H7 (cell line): ENCODE results near the gene CADM2. TPM values are rescaled to one million over a fixed set of nuclear protein-coding genes. Genes with fewer than 3 reads are reported as not detected.
A peak's percentile ranks its signal among the peaks of the same experiment; 100 is the strongest.

Experiments
- DNase-seq: peaks from one replicate; pipeline ENCODE4 v3.0.0; 2012
- H3K27me3 ChIP-seq: 2 replicates; pipeline ENCODE4 v1.6.0; 2011; ENCODE audit warnings: mild to moderate bottlenecking, low read length; ENCODE audit not compliant: control insufficient read depth, insufficient read depth
- H3K36me3 ChIP-seq: replicated peaks from 2 replicates; pipeline ENCODE4 v1.5.1; 2011; ENCODE audit warnings: low read length; ENCODE audit not compliant: control insufficient read depth, insufficient read depth
- H3K4me3 ChIP-seq: 2 replicates; pipeline ENCODE4 v1.5.1; 2011; ENCODE audit warnings: low read depth, mild to moderate bottlenecking, control low read depth, low read length, moderate library complexity; ENCODE audit not compliant: insufficient read depth
- total RNA-seq: library from RNA; depleted of rRNA; stranded (reverse); fragments of >200 nt; shearing (Covaris generic); gene quantifications from 2 replicates; pipeline ENCODE4 v1.2.3, GENCODE V29; 2014

Gene CADM2
- total RNA-seq, 1 experiment from 2014 or later, result 2.7 TPM

- Histone ChIP-seq H3K4me3 (no peak overlapping the region), H3K27me3 (no peaks in the 10 kb centered on the region), H3K36me3 (no peaks in the 10 kb centered on the region)
- no peak for DNase-seq
These were observed 837.4 kb downstream of the CADM2 start for GRCh38 chr3:85796140-85796539.

GRCh38 chr3:85800676-85801075 is 841.9 kb downstream of the CADM2 start:
- H3K36me3 ChIP-seq, result no peaks in the 10 kb centered on the region
- H3K27me3 ChIP-seq, result no peaks in the 10 kb centered on the region
- DNase-seq, result no peak
- no peak overlapping the region for H3K4me3 ChIP-seq

- no peaks in the 10 kb centered on the region for H3K27me3 ChIP-seq
- peak; percentile 2 for DNase-seq
- H3K4me3 ChIP-seq, result no peak overlapping the region
- H3K36me3 ChIP-seq, result no peaks in the 10 kb centered on the region
These were observed 843.2 kb downstream of the CADM2 start for GRCh38 chr3:85801955-85802354.

- DNase-seq, result no peak
- no peaks in the 10 kb centered on the region for H3K36me3 ChIP-seq
- H3K27me3 ChIP-seq, result no peaks in the 10 kb centered on the region
- H3K4me3 ChIP-seq, result no peak overlapping the region
These were observed 850.0 kb downstream of the CADM2 start for GRCh38 chr3:85808755-85809154.

GRCh38 chr3:85821130-85821756 is 862.5 kb downstream of the CADM2 start:
- H3K27me3 ChIP-seq, result no peaks in the 10 kb centered on the region
- H3K36me3 ChIP-seq, result no peaks in the 10 kb centered on the region
- no peak overlapping the region for H3K4me3 ChIP-seq
- DNase-seq, result peak; percentile 4

- DNase-seq, result no peak
- Histone ChIP-seq H3K4me3 (no peak overlapping the region), H3K27me3 (no peaks in the 10 kb centered on the region), H3K36me3 (no peaks in the 10 kb centered on the region)
These were observed 877.2 kb downstream of the CADM2 start for GRCh38 chr3:85835857-85836440.

GRCh38 chr3:85837402-85837801 is 878.6 kb downstream of the CADM2 start:
- no peaks in the 10 kb centered on the region for H3K27me3 ChIP-seq
- no peak overlapping the region for H3K4me3 ChIP-seq
- no peak for DNase-seq
- H3K36me3 ChIP-seq, result no peaks in the 10 kb centered on the region

- no peak overlapping the region for H3K4me3 ChIP-seq
- no peaks in the 10 kb centered on the region for H3K27me3 ChIP-seq
- DNase-seq, result no peak
- H3K36me3 ChIP-seq, result no peaks in the 10 kb centered on the region
These were observed 880.1 kb downstream of the CADM2 start for GRCh38 chr3:85838921-85839320.

- DNase-seq, result no peak
These were observed 883.3 kb downstream of the CADM2 start for GRCh38 chr3:85842081-85842480.

GRCh38 chr3:85846940-85847339 is 888.2 kb downstream of the CADM2 start:
- no peaks in the 10 kb centered on the region for H3K27me3 ChIP-seq
- no peaks in the 10 kb centered on the region for H3K36me3 ChIP-seq
- no peak overlapping the region for H3K4me3 ChIP-seq
- DNase-seq, result no peak

More at GRCh38 chr3:85842081-85842480, 883.3 kb downstream of the CADM2 start:
- Histone ChIP-seq H3K27me3 (no peaks in the 10 kb centered on the region), H3K36me3 (no peaks in the 10 kb centered on the region), H3K4me3 (no peak overlapping the region)

GRCh38 chr3:85851071-85851470 is 892.3 kb downstream of the CADM2 start:
- H3K4me3 ChIP-seq, result no peak overlapping the region
- H3K27me3 ChIP-seq, result no peaks in the 10 kb centered on the region
- no peak for DNase-seq
- H3K36me3 ChIP-seq, result no peaks in the 10 kb centered on the region

- Histone ChIP-seq H3K27me3 (no peaks in the 10 kb centered on the region), H3K4me3 (no peak overlapping the region), H3K36me3 (no peaks in the 10 kb centered on the region)
- DNase-seq, result no peak
These were observed 895.0 kb downstream of the CADM2 start for GRCh38 chr3:85853805-85854204.

GRCh38 chr3:85862893-85863455 is 904.2 kb downstream of the CADM2 start:
- no peak overlapping the region for H3K4me3 ChIP-seq
- no peaks in the 10 kb centered on the region for H3K36me3 ChIP-seq
- H3K27me3 ChIP-seq, result no peaks in the 10 kb centered on the region
- no peak for DNase-seq

GRCh38 chr3:85864896-85865295 is 906.1 kb downstream of the CADM2 start:
- Histone ChIP-seq H3K4me3 (no peak overlapping the region), H3K36me3 (no peaks in the 10 kb centered on the region), H3K27me3 (no peaks in the 10 kb centered on the region)
- no peak for DNase-seq

- no peaks in the 10 kb centered on the region for H3K27me3 ChIP-seq
- H3K4me3 ChIP-seq, result no peak overlapping the region
- H3K36me3 ChIP-seq, result no peaks in the 10 kb centered on the region
- DNase-seq, result no peak
These were observed 908.3 kb downstream of the CADM2 start for GRCh38 chr3:85867072-85867471.
